Lower leg skin (tissue), 4 donors: Measurements from ENCODE around the gene SH3RF3. TPM values are rescaled to one million over a fixed set of nuclear protein-coding genes. Genes with fewer than 3 reads are reported as not detected.

ENCODE experiments used
- DNase-seq, 2 donors: peaks; one replicate each; pipeline ENCODE4 v3.0.0-alpha.2; 2019; ENCODE audit warnings: low spot score in 2 of 2
- H3K4me3 ChIP-seq: fragments of 200-600 bp; sonication (generic); 2 replicates; pipeline ENCODE4 v1.5.1; 2017; ENCODE audit warnings: mild to moderate bottlenecking, low read depth; ENCODE audit not compliant: poor library complexity, severe bottlenecking
- POLR2A ChIP-seq, 2 donors: fragments of 450-650 bp; IDR thresholded peaks; one replicate each; pipeline ENCODE4 v1.6.1; 2016 to 2017; ENCODE audit warnings: antibody characterized with exemption in 2 of 2, mild to moderate bottlenecking in 1 of 2, moderate library complexity in 1 of 2
- WGBS, 2 donors: methylation state at CpG; one replicate each; pipeline ENCODE4 v1.1.5; 2018; 5-methylcytosine and 5-hydroxymethylcytosine counted together
- intact Hi-C: fragments of 100-400 bp; cut with DNase I; formaldehyde crosslinking; loops from one replicate; pipeline ENCODE4 v1.15.0; 2023; ENCODE audit warnings: low total_unique reads
- total RNA-seq, 4 donors: library from RNA; depleted of rRNA; stranded (reverse); fragments of >200 nt; gene quantifications; one replicate each; pipeline ENCODE4 v1.1.0, GENCODE V29; 2016
- TF ChIP-seq, protein P1 (sequence below), 3 donors: fragments of 450-650 bp; IDR thresholded peaks; one replicate each; pipeline ENCODE4 v1.5.1; 2016; ENCODE audit warnings: antibody characterized with exemption in 3 of 3, mild to moderate bottlenecking in 3 of 3, moderate library complexity in 2 of 3

SH3RF3 gene
- total RNA-seq, 4 donors from 2014 or later, result 1.9 to 7.4 (median 3.2) TPM

DNA sequence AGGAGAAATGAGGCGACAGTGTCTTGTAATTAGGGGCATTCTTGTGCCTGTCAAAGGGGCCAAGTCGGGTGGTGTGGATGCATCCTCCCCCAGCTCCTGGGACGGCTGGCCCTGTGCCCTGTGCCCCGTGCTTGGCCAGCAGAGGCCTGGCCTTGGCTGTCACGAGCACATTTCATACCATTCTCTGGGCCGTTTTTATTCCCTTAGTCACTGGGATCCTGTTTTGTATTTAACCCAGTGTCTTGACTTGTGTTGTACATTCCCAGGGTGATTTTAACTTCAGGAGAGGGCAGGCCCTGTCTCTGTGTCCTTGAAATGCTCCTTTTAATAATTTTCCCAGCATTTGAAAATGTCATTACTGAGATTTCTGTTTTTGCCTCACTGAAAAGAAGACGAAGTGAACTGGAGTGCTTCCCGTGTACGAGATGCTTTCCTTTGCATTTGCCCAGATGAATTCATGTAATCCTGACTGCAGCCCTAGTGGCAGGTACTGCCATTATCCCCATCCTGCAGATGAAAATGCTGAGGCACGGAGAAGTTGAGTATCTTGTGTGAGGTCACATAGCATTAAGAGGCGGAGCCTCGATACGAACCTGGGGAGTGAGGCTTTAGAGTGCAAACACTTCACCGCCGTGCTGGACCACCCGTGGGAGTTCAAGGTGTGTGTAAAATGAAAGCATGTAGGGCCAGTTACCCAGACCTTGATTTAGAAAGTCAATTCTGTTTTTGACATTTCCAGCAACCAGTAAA lies 57.0 kb downstream of the SH3RF3 start:
- peak in 1 of 2 donors; percentile 88 for DNase-seq
- TF ChIP-seq, protein P1, sequence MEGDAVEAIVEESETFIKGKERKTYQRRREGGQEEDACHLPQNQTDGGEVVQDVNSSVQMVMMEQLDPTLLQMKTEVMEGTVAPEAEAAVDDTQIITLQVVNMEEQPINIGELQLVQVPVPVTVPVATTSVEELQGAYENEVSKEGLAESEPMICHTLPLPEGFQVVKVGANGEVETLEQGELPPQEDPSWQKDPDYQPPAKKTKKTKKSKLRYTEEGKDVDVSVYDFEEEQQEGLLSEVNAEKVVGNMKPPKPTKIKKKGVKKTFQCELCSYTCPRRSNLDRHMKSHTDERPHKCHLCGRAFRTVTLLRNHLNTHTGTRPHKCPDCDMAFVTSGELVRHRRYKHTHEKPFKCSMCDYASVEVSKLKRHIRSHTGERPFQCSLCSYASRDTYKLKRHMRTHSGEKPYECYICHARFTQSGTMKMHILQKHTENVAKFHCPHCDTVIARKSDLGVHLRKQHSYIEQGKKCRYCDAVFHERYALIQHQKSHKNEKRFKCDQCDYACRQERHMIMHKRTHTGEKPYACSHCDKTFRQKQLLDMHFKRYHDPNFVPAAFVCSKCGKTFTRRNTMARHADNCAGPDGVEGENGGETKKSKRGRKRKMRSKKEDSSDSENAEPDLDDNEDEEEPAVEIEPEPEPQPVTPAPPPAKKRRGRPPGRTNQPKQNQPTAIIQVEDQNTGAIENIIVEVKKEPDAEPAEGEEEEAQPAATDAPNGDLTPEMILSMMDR (IDR thresholded peaks at IDR 0.05), result no peak
- 60 to 67% methylated on average over 16 of the region's 16 CpGs for WGBS, 2 donors
- intact Hi-C loops, result no loop called here
- no peak overlapping the region for H3K4me3 ChIP-seq

DNA sequence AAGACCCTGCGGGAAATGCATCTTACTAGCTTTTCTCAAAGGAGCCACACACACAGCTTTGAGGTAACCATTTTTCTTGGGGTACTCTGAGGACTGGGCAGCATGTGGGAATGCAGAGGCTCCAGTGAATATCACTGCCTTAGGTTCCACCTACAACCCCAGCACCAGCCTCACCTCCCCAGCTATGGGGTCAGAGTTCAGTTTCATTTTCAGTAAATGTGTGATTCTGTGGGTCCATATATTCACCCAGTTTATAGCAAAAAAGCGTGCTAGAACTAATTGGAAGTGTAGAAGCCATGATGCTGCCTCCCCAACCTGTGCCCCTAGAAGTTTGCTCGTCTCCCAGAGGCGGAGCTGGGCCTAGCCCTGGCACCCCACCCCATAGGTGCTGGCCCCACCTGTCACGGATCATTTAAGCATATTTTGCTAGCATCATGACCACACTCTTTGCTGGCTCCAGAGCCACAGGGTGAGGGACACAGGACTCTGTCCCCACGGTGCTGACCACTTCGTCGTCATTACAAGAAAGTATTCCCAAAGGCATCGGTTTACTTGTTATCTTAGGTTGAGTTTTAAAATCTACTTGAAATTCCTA lies 57.7 kb downstream of the SH3RF3 start:
- WGBS, 2 donors, result 89 to 94% methylated on average over 9 of the region's 9 CpGs

DNA sequence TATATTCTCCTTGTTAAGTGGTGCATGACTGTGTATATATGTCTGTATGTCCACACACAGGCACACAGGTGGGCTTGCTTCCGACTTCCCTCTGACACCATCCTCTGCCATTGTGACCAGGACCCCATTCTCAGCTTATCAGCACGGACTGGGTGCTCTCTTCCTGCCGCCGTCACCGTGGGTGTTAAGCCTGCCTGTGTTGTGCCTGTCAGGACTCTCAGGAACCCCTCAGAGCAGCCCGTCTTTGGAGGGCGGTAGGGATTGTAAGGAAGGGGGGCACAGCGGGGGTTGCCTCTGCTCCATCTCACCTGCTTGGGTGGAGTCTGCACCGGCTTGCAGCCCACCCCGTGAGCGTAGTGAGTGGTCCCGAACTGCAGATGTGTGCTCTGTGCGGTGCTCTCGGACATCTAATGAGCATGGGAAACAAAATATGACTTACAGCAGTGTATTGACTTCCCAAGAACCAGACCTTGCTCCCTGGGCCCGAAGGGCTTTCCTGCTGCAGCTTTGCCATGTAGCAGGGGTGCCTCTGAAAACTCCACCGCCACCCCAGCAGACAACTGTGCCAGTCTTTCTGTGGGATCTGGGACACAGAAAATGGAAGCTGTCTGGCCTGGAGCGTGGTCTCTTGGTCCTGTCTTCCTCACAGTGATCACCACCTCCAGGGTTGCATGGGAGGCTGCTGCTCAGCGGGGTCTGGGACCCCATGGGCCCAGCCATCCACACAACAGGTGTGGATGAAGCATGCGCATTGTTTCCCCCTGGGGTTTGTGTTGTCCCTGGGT lies 58.9 kb downstream of the SH3RF3 start:
- WGBS, 2 donors, result 84 to 90% methylated on average over 18 to 19 of the region's 19 CpGs
- no peak for TF ChIP-seq POLR2A (IDR thresholded peaks at IDR 0.05)
- TF ChIP-seq, protein P1 (IDR thresholded peaks at IDR 0.05), result no peak
- intact Hi-C loops, result no loop called here
- peak in 1 of 2 donors; percentile 45 for DNase-seq
- H3K4me3 ChIP-seq, result no peak overlapping the region

More for the DNA sequence above, 57.7 kb downstream of the SH3RF3 start:
- intact Hi-C loops, result no loop called here
- peak in 1 of 2 donors; percentile 79 for DNase-seq
- TF ChIP-seq, protein P1 (IDR thresholded peaks at IDR 0.05), result no peak
- no peak for TF ChIP-seq POLR2A (IDR thresholded peaks at IDR 0.05)
- no peak overlapping the region for H3K4me3 ChIP-seq

DNA sequence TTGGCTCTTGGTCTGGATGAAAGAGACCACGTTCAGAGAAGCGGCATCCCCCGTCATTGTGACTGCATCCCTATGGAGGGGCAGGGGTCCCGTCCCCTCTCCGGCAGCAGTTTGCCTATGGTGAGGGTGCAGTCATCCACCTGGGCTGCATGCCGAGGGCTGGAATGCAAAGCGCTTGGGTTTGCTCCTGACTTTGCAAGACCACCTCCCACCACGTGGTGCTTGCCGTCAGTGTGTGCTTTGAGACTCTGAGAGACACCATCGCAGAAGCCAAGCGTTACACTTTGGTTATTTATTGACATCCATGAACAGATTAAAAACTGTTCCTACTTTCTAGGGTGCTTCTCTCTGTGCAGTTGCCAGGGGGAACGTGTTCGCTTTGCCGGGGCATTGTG lies 59.5 kb downstream of the SH3RF3 start:
- H3K4me3 ChIP-seq, result no peak overlapping the region
- intact Hi-C loops, result no loop called here
- TF ChIP-seq, protein P1 (IDR thresholded peaks at IDR 0.05), result no peak
- TF ChIP-seq POLR2A (IDR thresholded peaks at IDR 0.05), result no peak
- peak in 1 of 2 donors; percentile 39 for DNase-seq
- WGBS, 2 donors, result 77 to 83% methylated on average over 12 to 14 of the region's 14 CpGs

DNA sequence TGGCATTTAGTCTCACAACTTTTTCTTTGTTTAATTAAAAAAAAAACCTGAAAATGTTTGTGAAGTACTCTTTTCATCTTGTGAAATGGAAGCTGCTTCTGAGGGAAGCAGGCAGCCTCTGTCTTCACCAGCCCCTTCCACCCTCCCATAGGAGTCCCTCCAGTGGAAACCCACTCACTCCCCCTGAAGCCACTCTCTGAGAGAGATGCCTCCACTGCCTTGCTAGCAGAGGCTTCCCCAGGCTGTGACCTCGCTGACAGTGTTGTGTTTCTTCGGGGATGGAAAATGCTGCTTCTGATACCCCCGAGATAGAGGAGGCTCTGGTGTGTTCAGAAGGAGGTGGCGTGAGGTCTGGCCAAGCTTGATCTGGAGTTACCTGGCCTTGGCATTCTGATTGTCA lies 59.9 kb downstream of the SH3RF3 start:
- TF ChIP-seq, protein P1 (IDR thresholded peaks at IDR 0.05), result no peak
- no peak for TF ChIP-seq POLR2A (IDR thresholded peaks at IDR 0.05)
- intact Hi-C loops, result no loop called here
- DNase-seq, result peak in 1 of 2 donors; percentile 32
- H3K4me3 ChIP-seq, result no peak overlapping the region
- WGBS, 2 donors, result 87 to 92% methylated on average over 4 of the region's 4 CpGs
